HG02981 (cell line): ENCODE results near the gene ZNF462.
"Not testable (repeated sequence)": the region's sequence is repeated elsewhere in the genome, so short reads cannot be mapped to it uniquely, and the experiment has no call there.

Experiments
- ATAC-seq: cut with Tn5 transposase; IDR thresholded peaks from one replicate; pipeline ENCODE4 v1.9.1; 2021; ENCODE audit warnings: mild to moderate bottlenecking, moderate library complexity; ENCODE audit not compliant: unreplicated experiment

Gene ZNF462

GRCh38 chr9:106885451-106885850 lies 22.5 kb downstream of the ZNF462 start:
- no peak for ATAC-seq

- no peak for ATAC-seq
These were observed 23.4 kb downstream of the ZNF462 start for GRCh38 chr9:106886111-106887046.

- ATAC-seq: no peak
These were observed 24.1 kb downstream of the ZNF462 start for GRCh38 chr9:106887066-106887465.

- ATAC-seq: no peak
These were observed 26.2 kb downstream of the ZNF462 start for GRCh38 chr9:106889061-106889590.

GRCh38 chr9:106890608-106891007 lies 27.6 kb downstream of the ZNF462 start:
- no peak for ATAC-seq

- ATAC-seq: no peak
These were observed 28.3 kb downstream of the ZNF462 start for GRCh38 chr9:106891286-106891685.

- ATAC-seq: no peak
These were observed 29.7 kb downstream of the ZNF462 start for GRCh38 chr9:106892632-106893031.

- ATAC-seq: no peak
These were observed 30.1 kb downstream of the ZNF462 start for GRCh38 chr9:106893088-106893487.

GRCh38 chr9:106896695-106897094 lies 33.7 kb downstream of the ZNF462 start:
- ATAC-seq: no peak

GRCh38 chr9:106897236-106897635 lies 34.3 kb downstream of the ZNF462 start:
- no peak for ATAC-seq

- no peak for ATAC-seq
These were observed 34.8 kb downstream of the ZNF462 start for GRCh38 chr9:106897751-106898150.

GRCh38 chr9:106900523-106900922 lies 37.6 kb downstream of the ZNF462 start:
- not testable (repeated sequence) for ATAC-seq

GRCh38 chr9:106906129-106906528 lies 43.2 kb downstream of the ZNF462 start:
- ATAC-seq: no peak

GRCh38 chr9:106911951-106912350 lies 49.0 kb downstream of the ZNF462 start:
- ATAC-seq: no peak

GRCh38 chr9:106913276-106913675 lies 50.3 kb downstream of the ZNF462 start:
- no peak for ATAC-seq

- ATAC-seq: no peak
These were observed 52.9 kb downstream of the ZNF462 start for GRCh38 chr9:106915851-106916250.

GRCh38 chr9:106916466-106917235 lies 53.7 kb downstream of the ZNF462 start:
- no peak for ATAC-seq

- no peak for ATAC-seq
These were observed 56.0 kb downstream of the ZNF462 start for GRCh38 chr9:106918825-106919509.

- no peak for ATAC-seq
These were observed 57.1 kb downstream of the ZNF462 start for GRCh38 chr9:106920091-106920490.

- ATAC-seq: no peak
These were observed 57.8 kb downstream of the ZNF462 start for GRCh38 chr9:106920701-106921283.
